Right lobe of liver (tissue), 6 donors: ENCODE measurements around the gene MTMR4. TPM values are rescaled to one million over a fixed set of nuclear protein-coding genes. Genes with fewer than 3 reads are reported as not detected.

Source experiments
- ATAC-seq, 4 donors: fragments of 200-7000 bp; cut with Tn5 transposase; one replicate each; pipeline ENCODE4 v1.9.1; 2020; ENCODE audit warnings: mild to moderate bottlenecking in 4 of 4, moderate library complexity in 4 of 4
- DNase-seq, 3 donors: peaks; one replicate each; pipeline ENCODE4 v3.0.0-alpha.2; 2020
- H3K27ac ChIP-seq, 3 donors: fragments of 200-600 bp; one replicate each; pipeline ENCODE4 v1.8.0; 2022
- H3K27me3 ChIP-seq, 2 donors: fragments of 200-600 bp; one replicate each; pipeline ENCODE4 v1.8.0; 2022
- H3K36me3 ChIP-seq, 4 donors: fragments of 200-600 bp; sonication (generic) in 1 of 4; one replicate each; pipeline versions ENCODE4 v1.5.1 to v1.8.0; 2017 to 2022; ENCODE audit warnings: control low read depth in 1 of 4
- H3K4me1 ChIP-seq, 4 donors: fragments of 200-600 bp; sonication (generic) in 1 of 4; one replicate each; pipeline versions ENCODE4 v1.5.1 to v1.8.0; 2017 to 2022; ENCODE audit warnings: control low read depth in 1 of 4
- H3K4me3 ChIP-seq, 3 donors: fragments of 200-600 bp; one replicate each; pipeline ENCODE4 v1.8.0; 2022
- H3K9me3 ChIP-seq, 4 donors: fragments of 200-600 bp; sonication (generic) in 1 of 4; one replicate each; pipeline versions ENCODE4 v1.5.1 to v1.8.0; 2017 to 2022; ENCODE audit warnings: control low read depth in 1 of 4
- CTCF ChIP-seq, 4 donors: fragments of 200-600 bp in 3 of 4; fragments of 450-650 bp in 1 of 4; IDR thresholded peaks; one replicate each; pipeline versions ENCODE4 v1.5.1 to v1.8.0; 2016 to 2022; ENCODE audit warnings: antibody characterized with exemption in 4 of 4, mild to moderate bottlenecking in 2 of 4
- POLR2A ChIP-seq: fragments of 450-650 bp; IDR thresholded peaks from one replicate; pipeline ENCODE4 v1.6.1; 2017; ENCODE audit warnings: antibody characterized with exemption, mild to moderate bottlenecking
- WGBS: methylation state at CpG from one replicate; pipeline ENCODE4 v1.1.6; 2018; ENCODE audit warnings: low coverage, low lambda C conversion rate; ENCODE audit not compliant: insufficient coverage; ENCODE audit errors: missing lambda C conversion rate; 5-methylcytosine and 5-hydroxymethylcytosine counted together
- intact Hi-C, 2 donors: fragments of 100-400 bp; cut with DNase I; formaldehyde crosslinking; loops; one replicate each; pipeline versions ENCODE4 v1.11.2 to v1.14.1; 2022
- total RNA-seq, 6 experiments: library from RNA; depleted of rRNA in 2 of 6; stranded (reverse); fragments of >200 nt in 2 of 6; fragmentation: NEBNext Ultra II Directional in 3 of 6; extraction: Animal tissue kit (Norgen Biotek cat#: 25700) in 3 of 6; gene quantifications; one replicate each; pipeline versions ENCODE4 v1.1.0 to v1.2.4, GENCODE V29; 2016 to 2023
- donor health status: DM: no; HTN: yes; CAD: no.
- donor health status: DM: no; HTN: no; CAD: no.
- donor health status: DM: no; HTN: no; CAD: no.
- donor health status: DM: no; HTN: yes; CAD: no.
- donor health status: DM: no; HTN: yes; CAD: no.

Gene MTMR4
- total RNA-seq, 6 experiments from 2014 or later, result 46.4 to 101 (median 59.7) TPM

DNA sequence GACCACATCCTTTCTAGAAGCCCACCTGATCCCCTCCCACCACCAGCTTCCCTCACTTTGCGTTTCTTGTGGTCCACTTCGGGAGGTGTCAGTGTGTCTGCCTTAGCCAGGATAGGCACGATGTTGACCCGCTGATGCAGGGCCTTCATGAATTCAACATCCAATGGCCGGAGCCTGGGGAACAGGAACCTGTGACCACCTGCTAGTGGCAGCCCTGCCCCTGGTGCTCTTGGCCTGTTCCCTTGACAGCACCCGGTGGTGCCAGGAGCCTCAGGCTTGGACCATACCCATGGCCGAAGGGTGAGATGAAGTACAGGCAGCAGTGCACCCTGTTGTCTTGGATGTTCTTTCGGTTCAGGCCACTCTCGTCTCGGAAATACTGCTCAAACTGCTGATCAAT lies 7.2 kb upstream of the MTMR4 start:
- DNase-seq, result no peak
- intact Hi-C loops, result no loop called here
- Histone ChIP-seq H3K9me3 (no peaks in the 10 kb centered on the region), H3K4me1 (peaks cover 0 to 29% (median 0%) of the 10 kb centered on the region in 4 donors), H3K36me3 (peaks cover 0 to 11% (median 0%) of the 10 kb centered on the region in 4 donors), H3K4me3 (no peak overlapping the region), H3K27ac (no peak overlapping the region), H3K27me3 (no peaks in the 10 kb centered on the region)
- ATAC-seq, result no peak
- 86% methylated on average over 4 of the region's 10 CpGs for WGBS
- TF ChIP-seq CTCF (IDR thresholded peaks at IDR 0.05), result no peak
- TF ChIP-seq POLR2A, result no peak

DNA sequence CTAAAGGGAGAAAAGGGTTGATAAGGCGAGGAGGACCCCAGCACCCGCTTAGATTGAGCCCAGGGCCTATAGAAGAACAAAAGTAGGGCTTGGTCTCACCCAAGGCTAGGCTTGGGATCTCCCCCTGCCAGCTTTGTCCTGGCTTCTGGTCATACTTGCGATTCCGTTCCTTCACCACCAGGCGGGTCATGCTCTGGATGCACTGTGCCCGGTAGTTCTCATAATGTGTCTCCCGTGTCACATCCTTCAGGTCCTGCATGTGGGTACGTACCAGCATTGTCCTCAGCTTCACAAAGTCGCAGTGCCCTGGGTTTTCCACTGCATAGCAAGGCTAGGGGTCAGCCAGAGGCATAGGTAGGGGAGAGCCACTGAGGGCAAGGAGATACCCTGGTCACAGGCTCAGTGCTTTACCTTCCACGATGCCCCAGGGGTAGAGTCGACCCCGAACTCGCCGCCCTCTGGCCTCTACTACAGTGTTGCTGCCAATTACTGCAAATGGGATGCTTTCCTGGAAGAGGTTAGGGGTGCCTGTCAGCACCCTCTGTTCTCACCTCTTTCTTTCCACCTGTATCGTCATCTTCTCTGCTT lies 6.5 kb upstream of the MTMR4 start:
- H3K27ac ChIP-seq, result no peak overlapping the region
- ATAC-seq, result no peak
- H3K4me1 ChIP-seq, result peaks cover 0 to 32% (median 0%) of the 10 kb centered on the region in 4 donors
- H3K36me3 ChIP-seq, result peaks cover 0 to 11% (median 0%) of the 10 kb centered on the region in 4 donors
- intact Hi-C loops, result no loop called here
- H3K9me3 ChIP-seq, result no peaks in the 10 kb centered on the region
- no peak overlapping the region for H3K4me3 ChIP-seq
- H3K27me3 ChIP-seq, result no peaks in the 10 kb centered on the region
- DNase-seq, result no peak
- 67% methylated on average over 9 of the region's 15 CpGs for WGBS
- TF ChIP-seq POLR2A (no peak), CTCF (IDR thresholded peaks at IDR 0.05) (peak; percentile 18 to 26 (median 22))

DNA sequence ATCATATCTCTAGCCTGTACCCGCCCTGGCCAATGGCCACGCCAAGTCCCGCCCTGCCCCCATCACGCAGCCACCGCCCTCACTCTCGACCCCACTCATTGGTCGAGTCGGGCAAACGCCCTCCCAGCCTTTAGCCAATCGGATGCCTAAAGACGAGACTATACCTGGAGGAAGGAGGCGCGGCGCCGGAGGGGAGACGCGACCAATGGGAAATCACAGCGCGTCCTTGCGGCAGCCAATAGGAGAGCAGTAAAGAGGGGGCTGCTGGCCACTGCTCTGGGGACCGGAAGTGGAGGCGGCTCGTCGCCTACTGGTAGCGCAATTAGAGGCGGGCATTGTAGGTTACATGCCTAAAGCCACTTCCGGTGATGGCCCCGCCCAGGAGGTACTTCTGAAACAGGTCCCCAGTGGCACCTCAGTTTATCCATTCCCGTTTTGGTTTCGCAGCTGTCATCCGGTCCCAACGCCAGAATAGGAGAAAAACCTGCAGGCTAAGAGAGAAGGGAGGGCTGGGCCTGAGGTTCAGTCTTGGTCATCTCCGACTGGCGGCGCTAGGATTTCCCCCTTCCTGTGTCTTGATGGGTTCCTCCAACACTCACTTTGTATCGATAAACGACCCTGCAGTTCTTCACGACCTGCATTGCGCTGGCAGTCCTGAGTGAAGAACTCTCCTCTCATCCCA lies 3.6 kb upstream of the MTMR4 start:
- peak; percentile 99 to 100 (median 100) for DNase-seq
- peak; percentile 67 to 85 (median 78) for ATAC-seq
- Histone ChIP-seq H3K27ac (peak overlapping the region; percentile 95 to 97 (median 96)), H3K9me3 (no peaks in the 10 kb centered on the region), H3K27me3 (no peaks in the 10 kb centered on the region), H3K4me3 (peak overlapping the region; percentile 72 to 86 (median 75)), H3K4me1 (peaks cover 0 to 30% (median 4%) of the 10 kb centered on the region in 4 donors), H3K36me3 (peaks cover 0 to 11% (median 0%) of the 10 kb centered on the region in 4 donors)
- 0% methylated on average over 20 of the region's 39 CpGs for WGBS
- intact Hi-C loops, result no loop called here
- TF ChIP-seq CTCF (IDR thresholded peaks at IDR 0.05), result no peak
- peak; percentile 69 for TF ChIP-seq POLR2A

DNA sequence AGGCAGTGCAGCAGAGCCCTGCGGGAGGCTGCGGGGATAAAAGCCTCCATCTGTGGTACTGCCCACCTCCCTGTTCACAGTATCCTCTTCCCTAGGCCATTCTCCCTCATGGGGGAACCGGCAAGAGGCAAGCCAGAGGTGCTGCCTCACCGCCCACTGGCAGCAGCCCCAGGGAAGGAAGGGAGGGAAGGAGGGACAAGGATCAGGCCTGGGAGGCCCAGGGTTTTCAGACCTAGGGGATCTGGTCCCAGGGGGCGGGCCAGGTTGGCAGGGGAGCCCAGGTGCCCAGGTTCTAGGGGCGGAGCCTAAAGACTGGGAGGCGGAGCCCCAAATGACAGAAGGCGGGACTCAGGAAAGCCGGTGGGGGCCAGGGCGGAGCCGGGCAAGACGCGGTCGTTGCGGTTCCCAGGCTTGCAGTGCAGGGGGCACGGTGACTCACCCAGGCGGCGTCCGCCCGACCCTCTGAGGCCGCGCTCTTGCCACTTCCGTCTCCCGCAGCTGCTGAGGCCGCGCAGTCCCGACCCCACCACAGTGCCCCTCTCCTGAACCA lies 3.0 kb upstream of the MTMR4 start:
- WGBS, result 0% methylated on average over 8 of the region's 27 CpGs
- Histone ChIP-seq H3K4me1 (peaks cover 0 to 34% (median 6%) of the 10 kb centered on the region in 4 donors), H3K4me3 (peak overlapping the region; percentile 71 to 86 (median 75)), H3K9me3 (no peaks in the 10 kb centered on the region), H3K27me3 (no peaks in the 10 kb centered on the region), H3K36me3 (peaks cover 0 to 10% (median 2%) of the 10 kb centered on the region in 4 donors), H3K27ac (peak overlapping the region; percentile 95 to 97 (median 96))
- TF ChIP-seq POLR2A, result peak; percentile 49
- no peak for TF ChIP-seq CTCF (IDR thresholded peaks at IDR 0.05)
- intact Hi-C loops, result no loop called here
- no peak for DNase-seq
- peak; percentile 51 to 71 (median 64) for ATAC-seq
